Activated CD4-positive, alpha-beta T cell treated with anti-CD3 and anti-CD28 coated beads for 36 hours (primary cell): ENCODE data around the gene PSMD6. TPM values are rescaled to one million over a fixed set of nuclear protein-coding genes. Genes with fewer than 3 reads are reported as not detected.

ENCODE experiments used
- ATAC-seq: fragments of 200-7000 bp; cut with Tn5 transposase; one replicate; pipeline ENCODE4 v1.10.0; 2021; ENCODE audit warnings: mild to moderate bottlenecking, moderate library complexity
- CTCF ChIA-PET: fragments of 350-600 bp; sonication (Branson Sonifier 250); formaldehyde crosslinking; loops from one replicate; lab custom pipeline; 2021; ENCODE audit warnings: antibody characterized with exemption; lab: Charles Lee
- POLR2A ChIA-PET: fragments of 350-600 bp; sonication (Branson Sonifier 250); formaldehyde crosslinking; loops from one replicate; lab custom pipeline; 2021; ENCODE audit warnings: antibody characterized with exemption, inconsistent platforms; lab: Charles Lee
- DNase-seq: peaks from one replicate; pipeline ENCODE4 v3.0.0-alpha.2; 2020
- H3K27ac Mint-ChIP-seq: one replicate; pipeline ENCODE4 v1.8.0; 2021; ENCODE audit warnings: mixed read lengths
- H3K27me3 Mint-ChIP-seq: one replicate; pipeline ENCODE4 v1.8.0; 2021; ENCODE audit warnings: mixed read lengths
- H3K36me3 Mint-ChIP-seq: one replicate; pipeline ENCODE4 v1.8.0; 2021; ENCODE audit warnings: low read depth, mixed read lengths
- H3K4me1 Mint-ChIP-seq: one replicate; pipeline ENCODE4 v1.8.0; 2021; ENCODE audit warnings: mixed read lengths
- H3K4me3 Mint-ChIP-seq: one replicate; pipeline ENCODE4 v1.8.0; 2021; ENCODE audit warnings: mild to moderate bottlenecking, moderate library complexity, mixed read lengths
- H3K9me3 Mint-ChIP-seq: one replicate; pipeline ENCODE4 v1.8.0; 2021; ENCODE audit warnings: low read depth, mixed read lengths
- intact Hi-C, 2 experiments: fragments of 100-400 bp; cut with DNase I in 1 of 2; cut with micrococcal nuclease in 1 of 2; formaldehyde crosslinking; loops; one replicate each; pipeline versions ENCODE4 v1.14.2 to v1.15.1; 2022 to 2024; cut with DNase I, micrococcal nuclease
- total RNA-seq, 2 experiments: library from RNA; stranded (reverse); gene quantifications; one replicate each; pipeline ENCODE4 v1.2.3, GENCODE V29; 2021

Gene PSMD6
- total RNA-seq, 2 experiments from 2014 or later, result 109 to 117 TPM

DNA sequence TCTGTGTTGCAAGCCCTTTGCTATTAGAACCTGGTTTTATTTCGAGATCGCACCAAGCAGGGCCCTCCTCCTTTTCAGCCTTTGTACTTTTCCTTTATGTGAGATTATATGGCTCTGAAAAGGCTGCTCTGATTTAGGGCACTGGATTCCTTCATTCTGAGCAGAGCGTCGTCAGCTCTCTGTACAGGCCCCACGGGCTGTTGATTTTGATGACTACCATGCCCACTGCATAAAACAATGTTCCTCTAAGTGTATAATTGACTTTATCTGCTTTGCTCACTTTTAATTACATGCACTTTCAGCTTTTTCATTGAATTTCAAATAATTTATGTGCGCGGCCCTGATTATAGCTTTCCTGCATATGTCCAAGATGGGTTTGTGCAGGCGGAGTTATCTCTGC lies 4.4 kb upstream of the PSMD6 start:
- Mint-ChIP-seq H3K4me1 (peaks cover 13% of the 10 kb centered on the region), H3K27ac (no peak overlapping the region), H3K36me3 (peaks cover 4% of the 10 kb centered on the region), H3K4me3 (no peak overlapping the region), H3K27me3 (peaks cover 11% of the 10 kb centered on the region), H3K9me3 (no peaks in the 10 kb centered on the region)
- ATAC-seq (no peak), DNase-seq (no peak)
- CTCF ChIA-PET, result interaction anchor here (0.6 to 1.2 kb wide), 3 partner anchors 22 to 457 kb away, joined by 3 to 5 read pairs (median 3); no protein-coding TSS in a partner anchor
- intact Hi-C loops, result no loop called here
- POLR2A ChIA-PET, result no interaction called here

GRCh38 chr3:64026346-64026745 lies 3.1 kb upstream of the PSMD6 start:
- POLR2A ChIA-PET, result no interaction called here
- CTCF ChIA-PET, result no interaction called here
- no peaks in the 10 kb centered on the region for H3K9me3 Mint-ChIP-seq
- DNase-seq, result no peak
- no peak overlapping the region for H3K27ac Mint-ChIP-seq
- peaks cover 11% of the 10 kb centered on the region for H3K27me3 Mint-ChIP-seq
- intact Hi-C loops, result no loop called here
- H3K4me1 Mint-ChIP-seq, result peaks cover 22% of the 10 kb centered on the region
- ATAC-seq, result no peak
- peaks cover 16% of the 10 kb centered on the region for H3K36me3 Mint-ChIP-seq
- H3K4me3 Mint-ChIP-seq, result no peak overlapping the region

DNA sequence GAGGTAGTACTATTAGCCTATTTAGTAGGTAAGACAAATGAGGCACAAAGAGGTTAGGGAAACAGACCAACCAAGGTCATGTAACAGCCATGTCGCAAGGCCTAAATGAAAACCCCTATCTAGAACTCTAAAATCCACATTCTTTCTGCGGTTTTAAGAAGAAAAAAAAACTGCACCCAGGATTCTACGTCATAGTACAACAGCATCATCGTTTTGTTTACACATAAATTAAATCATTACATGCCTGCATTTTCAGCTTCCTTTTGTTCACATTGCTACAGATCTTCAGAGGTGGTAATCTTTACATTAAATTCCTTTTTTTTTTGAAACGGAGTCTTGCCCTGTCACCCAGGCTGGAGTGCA lies 548 bp upstream of the PSMD6 start:
- intact Hi-C loops, result loop anchor here (1.0 to 5.0 kb wide), 9 partner anchors 43 to 461 kb away; partner anchors contain the start of genes ATXN7 (in 2 of the 2), SCAANT1 (in 2 of the 2) and THOC7 (in 2 of the 2)
- Mint-ChIP-seq H3K4me3 (peak overlapping the region; percentile 72), H3K27me3 (peaks cover 5% of the 10 kb centered on the region), H3K27ac (peak overlapping the region; percentile 92), H3K9me3 (no peaks in the 10 kb centered on the region), H3K4me1 (peaks cover 25% of the 10 kb centered on the region), H3K36me3 (peaks cover 27% of the 10 kb centered on the region)
- ATAC-seq (no peak), DNase-seq (no peak)
- CTCF ChIA-PET, result interaction anchor here (0.7 to 2.7 kb wide), 11 partner anchors 13 to 460 kb away, joined by 3 to 15 read pairs (median 6); no protein-coding TSS in a partner anchor
- POLR2A ChIA-PET, result interaction anchor here (0.7 kb wide), 1 partner anchor 275 kb away, joined by 3 read pairs; no protein-coding TSS in a partner anchor

GRCh38 chr3:64022451-64023186 lies 675 bp downstream of the PSMD6 start:
- peak; percentile 50 for DNase-seq
- peak overlapping the region; percentile 72 for H3K4me3 Mint-ChIP-seq

GRCh38 chr3:64021922-64022321 lies 1.4 kb downstream of the PSMD6 start:
- H3K9me3 Mint-ChIP-seq, result no peaks in the 10 kb centered on the region
- H3K36me3 Mint-ChIP-seq, result peaks cover 41% of the 10 kb centered on the region

More at GRCh38 chr3:64022451-64023186, 675 bp downstream of the PSMD6 start:
- Mint-ChIP-seq H3K4me1 (peaks cover 27% of the 10 kb centered on the region), H3K9me3 (no peaks in the 10 kb centered on the region), H3K27ac (peak overlapping the region; percentile 84), H3K27me3 (no peaks in the 10 kb centered on the region), H3K36me3 (peaks cover 34% of the 10 kb centered on the region)
- intact Hi-C loops, result loop anchor here (1.0 to 5.0 kb wide), 9 partner anchors 42 to 462 kb away; partner anchors contain the start of genes ATXN7 (in 2 of the 2), SCAANT1 (in 2 of the 2) and THOC7 (in 2 of the 2)
- peak; percentile 18 for ATAC-seq
- CTCF ChIA-PET, result interaction anchor here (0.8 to 2.7 kb wide), 11 partner anchors 12 to 461 kb away, joined by 3 to 15 read pairs (median 7); no protein-coding TSS in a partner anchor
- POLR2A ChIA-PET, result no interaction called here

DNA sequence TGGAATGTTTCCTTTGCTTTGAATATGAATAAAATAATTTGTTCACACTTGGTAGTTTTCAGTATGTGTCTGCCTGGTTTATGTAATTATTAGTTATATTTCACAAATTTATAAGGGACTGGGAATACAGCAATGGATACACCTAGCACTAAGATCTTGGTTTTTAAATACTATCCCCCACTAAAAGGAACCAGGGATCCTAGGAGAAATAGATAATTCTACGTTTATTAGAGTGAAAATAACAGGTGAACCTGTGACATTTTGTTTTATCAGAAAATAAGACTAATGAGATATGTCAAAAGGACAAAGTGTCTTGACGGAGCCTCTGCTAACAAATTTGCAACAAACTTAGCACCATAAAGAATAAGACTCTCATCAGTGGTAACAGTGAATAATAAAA lies 3.4 kb downstream of the PSMD6 start:
- POLR2A ChIA-PET, result no interaction called here
- peaks cover 33% of the 10 kb centered on the region for H3K4me1 Mint-ChIP-seq
- peaks cover 51% of the 10 kb centered on the region for H3K36me3 Mint-ChIP-seq
- no peak overlapping the region for H3K4me3 Mint-ChIP-seq
- intact Hi-C loops, result loop anchor here in 1 of 2 experiments (5.0 kb wide), 2 partner anchors 53 to 158 kb away; partner anchors contain the start of genes ATXN7 and THOC7
- DNase-seq (no peak), ATAC-seq (no peak)
- CTCF ChIA-PET, result interaction anchor here (0.7 to 1.8 kb wide), 3 partner anchors 12 to 486 kb away, joined by 3 to 7 read pairs (median 5); no protein-coding TSS in a partner anchor
- no peaks in the 10 kb centered on the region for H3K9me3 Mint-ChIP-seq
- no peaks in the 10 kb centered on the region for H3K27me3 Mint-ChIP-seq
- no peak overlapping the region for H3K27ac Mint-ChIP-seq

More at GRCh38 chr3:64021922-64022321, 1.4 kb downstream of the PSMD6 start:
- intact Hi-C loops, result loop anchor here (2.0 to 5.0 kb wide), 6 partner anchors 41 to 463 kb away; partner anchors contain the start of genes ATXN7 (in 1 of the 2), SCAANT1 (in 1 of the 2) and THOC7 (in 1 of the 2)
- H3K27ac Mint-ChIP-seq, result peak overlapping the region; percentile 84
- no peaks in the 10 kb centered on the region for H3K27me3 Mint-ChIP-seq
- H3K4me1 Mint-ChIP-seq, result peaks cover 31% of the 10 kb centered on the region
- no peak for DNase-seq
- POLR2A ChIA-PET, result interaction anchor here (0.9 kb wide), 1 partner anchor 15 kb away, joined by 5 read pairs; no protein-coding TSS in a partner anchor
- CTCF ChIA-PET, result interaction anchor here (1.2 to 2.0 kb wide), 4 partner anchors 11 to 60 kb away, joined by 3 to 10 read pairs (median 6); no protein-coding TSS in a partner anchor
- no peak for ATAC-seq
- peak overlapping the region; percentile 72 for H3K4me3 Mint-ChIP-seq

DNA sequence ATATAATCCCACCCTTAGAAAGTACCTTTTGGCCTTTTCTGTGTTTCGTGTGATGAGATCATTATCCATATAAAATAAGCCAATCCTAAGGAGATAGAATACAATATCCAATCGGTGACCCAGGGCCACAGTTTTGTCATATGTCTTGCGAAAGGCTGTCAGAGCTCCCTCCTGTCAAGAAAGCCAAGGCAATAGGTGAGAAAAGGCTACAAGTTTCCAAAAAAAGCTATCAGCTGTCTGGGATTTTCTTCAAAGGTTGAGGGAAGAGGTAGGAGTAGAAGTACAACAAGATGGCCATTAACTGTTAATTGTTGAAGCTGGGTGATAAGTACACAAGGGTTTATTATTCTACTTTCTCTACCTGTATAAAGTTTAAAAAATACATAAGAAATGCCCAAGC lies 4.0 kb downstream of the PSMD6 start:
- ATAC-seq (no peak), DNase-seq (no peak)
- H3K27me3 Mint-ChIP-seq, result no peaks in the 10 kb centered on the region
- peaks cover 58% of the 10 kb centered on the region for H3K36me3 Mint-ChIP-seq
- intact Hi-C loops, result no loop called here
- CTCF ChIA-PET, result interaction anchor here (1.1 to 1.8 kb wide), 3 partner anchors 9 to 53 kb away, joined by 4 to 7 read pairs (median 4); no protein-coding TSS in a partner anchor
- H3K4me1 Mint-ChIP-seq, result peaks cover 38% of the 10 kb centered on the region
- H3K9me3 Mint-ChIP-seq, result no peaks in the 10 kb centered on the region
- H3K4me3 Mint-ChIP-seq, result no peak overlapping the region
- POLR2A ChIA-PET, result no interaction called here
- no peak overlapping the region for H3K27ac Mint-ChIP-seq

- no peak overlapping the region for H3K4me3 Mint-ChIP-seq
- intact Hi-C loops, result no loop called here
- peak overlapping the region; percentile 38 for H3K27ac Mint-ChIP-seq
- peaks cover 32% of the 10 kb centered on the region for H3K4me1 Mint-ChIP-seq
- H3K36me3 Mint-ChIP-seq, result peaks cover 65% of the 10 kb centered on the region
- ChIA-PET POLR2A (interaction anchor here (0.7 kb wide), 1 partner anchor 9 kb away, joined by 3 read pairs; no protein-coding TSS in a partner anchor), CTCF (interaction anchor here (0.9 kb wide), 2 partner anchors 9 to 667 kb away, joined by 3 to 5 read pairs; no protein-coding TSS in a partner anchor)
- DNase-seq (no peak), ATAC-seq (no peak)
- no peaks in the 10 kb centered on the region for H3K9me3 Mint-ChIP-seq
- H3K27me3 Mint-ChIP-seq, result no peaks in the 10 kb centered on the region
These were observed 6.2 kb downstream of the PSMD6 start for GRCh38 chr3:64016941-64017620.

- Mint-ChIP-seq H3K9me3 (no peaks in the 10 kb centered on the region), H3K4me3 (no peak overlapping the region), H3K4me1 (peaks cover 21% of the 10 kb centered on the region), H3K27ac (peak overlapping the region; percentile 68), H3K36me3 (peaks cover 62% of the 10 kb centered on the region), H3K27me3 (no peaks in the 10 kb centered on the region)
- intact Hi-C loops, result no loop called here
- CTCF ChIA-PET, result interaction anchor here (0.6 to 2.6 kb wide), 3 partner anchors 9 to 1727 kb away, joined by 3 to 9 read pairs (median 7); partner anchors contain the start of gene PSMD6
- peak; percentile 61 for ATAC-seq
- DNase-seq, result no peak
- POLR2A ChIA-PET, result no interaction called here
These were observed 11.6 kb downstream of the PSMD6 start for GRCh38 chr3:64011685-64012084.

DNA sequence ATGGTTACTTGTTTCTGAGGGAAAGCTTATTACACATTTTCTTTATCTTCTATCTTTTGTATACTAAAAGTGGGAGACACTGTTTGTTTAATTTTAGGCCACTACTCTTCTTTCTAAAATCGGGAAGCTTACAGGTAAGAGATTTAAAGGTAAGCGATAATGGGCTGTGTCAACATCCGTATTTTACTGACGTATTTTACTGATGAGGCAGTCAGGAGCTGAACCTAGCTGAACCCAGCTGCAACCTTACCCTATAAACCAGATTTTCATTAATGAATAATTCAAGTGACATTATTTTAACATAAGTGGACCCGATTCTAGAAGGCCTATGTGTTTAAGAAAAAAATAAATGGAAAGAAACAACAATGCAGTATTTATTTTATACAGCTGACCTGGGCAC lies 13.1 kb downstream of the PSMD6 start:
- peak overlapping the region; percentile 29 for H3K27ac Mint-ChIP-seq
- intact Hi-C loops, result no loop called here

More for the DNA sequence above, 13.1 kb downstream of the PSMD6 start:
- ChIA-PET POLR2A (interaction anchor here (0.5 to 0.7 kb wide), 2 partner anchors 13 to 52 kb away, joined by 3 read pairs; no protein-coding TSS in a partner anchor), CTCF (interaction anchor here (0.7 to 2.6 kb wide), 7 partner anchors 9 to 18 kb away, joined by 3 to 9 read pairs (median 6); partner anchors contain the start of gene PSMD6)
- DNase-seq, result no peak
- Mint-ChIP-seq H3K9me3 (no peaks in the 10 kb centered on the region), H3K4me1 (peaks cover 21% of the 10 kb centered on the region), H3K4me3 (no peak overlapping the region), H3K27me3 (no peaks in the 10 kb centered on the region), H3K36me3 (peaks cover 56% of the 10 kb centered on the region)
- no peak for ATAC-seq
